GM23338 (cell line): ENCODE results near the gene MGAT4B. TPM values are rescaled to one million over a fixed set of nuclear protein-coding genes. Genes with fewer than 3 reads are reported as not detected.

Experiments used
- ATAC-seq: fragments of 200-7000 bp; cut with Tn5 transposase; 3 replicates; pipeline ENCODE4 v1.9.1; 2020
- DNase-seq: peaks from one replicate; pipeline ENCODE4 v3.0.0-alpha.2; 2015; ENCODE audit warnings: low spot score
- H2AFZ ChIP-seq: fragments of 200-600 bp; sonication (generic); 2 replicates; pipeline ENCODE4 v1.8.0; 2016; ENCODE audit warnings: antibody characterized with exemption, mild to moderate bottlenecking, moderate library complexity
- H3F3A ChIP-seq: fragments of 200-600 bp; sonication (generic); replicated peaks from 2 replicates; pipeline ENCODE4 v1.8.0; 2017; ENCODE audit warnings: antibody characterized with exemption, mixed run types, low read depth
- H3K27ac ChIP-seq: fragments of 200-600 bp; sonication (generic); 2 replicates; pipeline ENCODE4 v1.6.1; 2016; ENCODE audit warnings: low read depth
- H3K27me3 ChIP-seq: fragments of 200-600 bp; sonication (generic); 2 replicates; pipeline ENCODE4 v1.8.0; 2016; ENCODE audit warnings: mild to moderate bottlenecking, mixed run types, moderate library complexity; ENCODE audit not compliant: insufficient read depth
- H3K36me3 ChIP-seq: fragments of 200-600 bp; sonication (generic); 2 replicates; pipeline ENCODE4 v1.8.0; 2016; ENCODE audit warnings: mild to moderate bottlenecking; ENCODE audit not compliant: insufficient read depth
- H3K4me1 ChIP-seq: fragments of 200-600 bp; sonication (generic); 2 replicates; pipeline ENCODE4 v1.8.0; 2016; ENCODE audit warnings: mild to moderate bottlenecking, moderate library complexity; ENCODE audit not compliant: insufficient read depth
- H3K4me2 ChIP-seq: fragments of 200-600 bp; sonication (generic); 2 replicates; pipeline ENCODE4 v1.7.1; 2017; ENCODE audit warnings: mixed run types
- H3K4me3 ChIP-seq: fragments of 200-600 bp; sonication (generic); 2 replicates; pipeline ENCODE4 v1.6.1; 2016; ENCODE audit warnings: mixed run types
- H3K79me2 ChIP-seq: fragments of 200-600 bp; sonication (generic); replicated peaks from 2 replicates; pipeline ENCODE4 v1.8.0; 2017; ENCODE audit warnings: mild to moderate bottlenecking; ENCODE audit not compliant: insufficient read depth
- H3K9me2 ChIP-seq: fragments of 200-600 bp; sonication (generic); 2 replicates; pipeline ENCODE4 v1.8.0; 2017; ENCODE audit not compliant: insufficient read depth
- H4K20me1 ChIP-seq: fragments of 200-600 bp; sonication (generic); replicated peaks from 2 replicates; pipeline ENCODE4 v1.8.0; 2017; ENCODE audit warnings: mild to moderate bottlenecking; ENCODE audit not compliant: insufficient read depth
- H3K27ac Mint-ChIP-seq: 2 replicates; pipeline ENCODE4 v1.8.0; 2020; ENCODE audit warnings: inconsistent platforms, mild to moderate bottlenecking, moderate library complexity, mixed read lengths
- H3K27me3 Mint-ChIP-seq: 3 replicates; pipeline ENCODE4 v1.8.0; 2022; ENCODE audit warnings: low read depth, mild to moderate bottlenecking, moderate library complexity, mixed read lengths, inconsistent platforms; ENCODE audit not compliant: insufficient read depth, poor library complexity
- H3K36me3 Mint-ChIP-seq: 3 replicates; pipeline ENCODE4 v1.8.0; 2021; ENCODE audit warnings: low read depth, mild to moderate bottlenecking, inconsistent platforms, moderate library complexity, mixed read lengths
- H3K4me1 Mint-ChIP-seq: 3 replicates; pipeline ENCODE4 v1.8.0; 2020; ENCODE audit warnings: mild to moderate bottlenecking, inconsistent platforms, mixed read lengths
- H3K4me3 Mint-ChIP-seq: 3 replicates; pipeline ENCODE4 v1.8.0; 2021; ENCODE audit warnings: moderate library complexity, mild to moderate bottlenecking, inconsistent platforms, mixed read lengths
- H3K9me3 Mint-ChIP-seq: 3 replicates; pipeline ENCODE4 v1.8.0; 2020; ENCODE audit warnings: moderate library complexity, mild to moderate bottlenecking, inconsistent platforms, mixed read lengths
- CREB1 ChIP-seq: fragments of 250-450 bp; sonication (Bioruptor Pico); IDR thresholded peaks from 2 replicates; pipeline ENCODE4 v1.5.0; 2020; ENCODE audit warnings: low read depth, mild to moderate bottlenecking, moderate library complexity
- EZH2phosphoT487 ChIP-seq: fragments of 200-600 bp; sonication (generic); IDR thresholded peaks from one replicate; pipeline ENCODE4 v1.8.1; 2018; ENCODE audit warnings: antibody characterized with exemption; ENCODE audit not compliant: unreplicated experiment
- JUNB ChIP-seq: IDR thresholded peaks from one replicate; pipeline ENCODE4 v1.6.1; 2016; ENCODE audit warnings: antibody characterized with exemption; ENCODE audit not compliant: unreplicated experiment
- NANOG ChIP-seq: IDR thresholded peaks from 2 replicates; pipeline ENCODE4 v1.6.1; 2016; ENCODE audit warnings: antibody characterized with exemption, borderline replicate concordance
- POLR2AphosphoS5 ChIP-seq: IDR thresholded peaks from 2 replicates; pipeline ENCODE4 v1.6.1; 2016; ENCODE audit warnings: antibody characterized with exemption, low read depth
- STAT1 ChIP-seq: IDR thresholded peaks from one replicate; pipeline ENCODE4 v1.6.1; 2016; ENCODE audit warnings: antibody characterized with exemption; ENCODE audit not compliant: unreplicated experiment
- ZNF114 ChIP-seq: fragments of 250-450 bp; sonication (Bioruptor Pico); IDR thresholded peaks from 2 replicates; pipeline ENCODE4 v1.5.0; 2020; ENCODE audit warnings: mild to moderate bottlenecking, moderate library complexity
- ZNF331 ChIP-seq: fragments of 250-450 bp; sonication (Bioruptor Pico); IDR thresholded peaks from 2 replicates; pipeline ENCODE4 v1.5.0; 2020; ENCODE audit warnings: low read depth, mild to moderate bottlenecking, moderate library complexity
- polyA plus RNA-seq: library from polyadenylated mRNA; unstranded; fragments of >200 nt; fragmentation: Nextera tagmentation; extraction: Ambion mirVana; gene quantifications from 2 replicates; pipeline ENCODE4 v1.2.1, GENCODE V29; 2016
- total RNA-seq: library from RNA; depleted of rRNA; stranded (reverse); fragments of >200 nt; shearing (Covaris generic); gene quantifications from 2 replicates; pipeline ENCODE4 v1.2.3, GENCODE V29; 2014
- TF ChIP-seq, protein P1 (sequence below): IDR thresholded peaks from 2 replicates; pipeline ENCODE4 v1.6.1; 2016; ENCODE audit warnings: antibody characterized with exemption
- TF ChIP-seq, protein P2 (sequence below): fragments of 250-450 bp; sonication (Bioruptor Pico); IDR thresholded peaks from 2 replicates; pipeline ENCODE4 v1.5.0; 2020; ENCODE audit warnings: mild to moderate bottlenecking, moderate library complexity
- TF ChIP-seq, protein P3 (sequence below), 2 experiments: fragments of 200-600 bp in 1 of 2; sonication (generic) in 1 of 2; conservative IDR thresholded peaks; 2 replicates each; pipeline versions ENCODE4 v1.5.1 to v1.6.1; 2016 to 2017; ENCODE audit warnings: antibody characterized with exemption in 2 of 2, low read depth in 2 of 2, mild to moderate bottlenecking in 2 of 2, moderate library complexity in 1 of 2

MGAT4B gene
- total and polyA plus RNA-seq, 2 experiments from 2014 or later = 32.3 to 101 TPM

DNA sequence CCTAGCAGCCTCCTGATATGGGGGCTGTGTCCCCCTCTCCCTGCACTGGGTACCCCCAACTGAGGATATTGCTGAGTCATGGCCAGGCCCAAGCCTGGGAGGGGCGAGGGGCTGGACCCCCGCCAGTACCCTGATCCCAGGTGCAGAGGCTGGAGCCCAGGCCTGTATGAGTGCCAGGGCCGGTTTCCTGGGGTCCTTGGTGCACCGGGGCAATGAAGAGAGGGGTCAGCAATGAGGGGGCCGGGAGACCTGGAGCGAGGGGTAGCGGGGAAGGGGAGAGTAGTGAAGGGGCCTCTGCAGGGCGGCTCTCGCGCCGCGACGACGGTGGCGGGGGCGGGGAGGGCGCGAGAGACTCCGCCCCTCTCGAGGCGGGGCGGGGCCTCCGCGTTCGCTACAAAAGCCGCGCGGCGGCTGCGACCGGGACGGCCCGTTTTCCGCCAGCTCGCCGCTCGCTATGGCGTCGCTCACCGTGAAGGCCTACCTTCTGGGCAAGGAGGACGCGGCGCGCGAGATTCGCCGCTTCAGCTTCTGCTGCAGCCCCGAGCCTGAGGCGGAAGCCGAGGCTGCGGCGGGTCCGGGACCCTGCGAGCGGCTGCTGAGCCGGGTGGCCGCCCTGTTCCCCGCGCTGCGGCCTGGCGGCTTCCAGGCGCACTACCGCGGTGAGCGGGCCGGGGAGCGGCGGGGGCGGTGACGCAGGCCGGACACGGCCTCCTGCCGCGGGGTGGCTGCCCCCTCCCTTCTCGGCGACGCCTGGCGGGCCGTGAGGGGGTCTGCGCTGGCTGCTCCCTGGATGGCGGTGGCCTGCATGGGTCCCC lies 14.0 kb upstream of the MGAT4B start, which contains the start of gene SQSTM1:
TSS of gene SQSTM1 (plus strand) at position 423 of the 815 bp plus-strand sequence. CDS start at position 455, 32 bp downstream.
- peak within 1 kb of the TSS; percentile 92 for H3K4me3 ChIP-seq
- H3K4me3 Mint-ChIP-seq = peak within 1 kb of the TSS; percentile 92
- H3K27me3 ChIP-seq = peaks cover 12% of the 10 kb centered on the region; the same call in 1 of the 2 replicates
- peak within 1 kb of the TSS; percentile 76; the same call in 1 of the 2 replicates for H3K27ac ChIP-seq
- H3K27ac Mint-ChIP-seq = peak within 1 kb of the TSS; percentile 85
- no peaks in the 10 kb centered on the region for H3K9me2 ChIP-seq
- H3F3A ChIP-seq = peaks cover 40% of the 10 kb centered on the region
- ATAC-seq (peak; percentile 16), DNase-seq (peak; percentile 80)
- no peaks in the 10 kb centered on the region for H3K9me3 Mint-ChIP-seq
- H2AFZ ChIP-seq = no peak within 1 kb of the TSS
- TF ChIP-seq POLR2AphosphoS5 (peak; percentile 99), JUNB (no peak), ZNF331 (CRISPR knock-in tag) (no peak), EZH2phosphoT487 (no peak)
- peaks cover 43% of the 10 kb centered on the region for H3K36me3 Mint-ChIP-seq
- H3K4me1 ChIP-seq = peaks cover 31% of the 10 kb centered on the region
- peaks cover 21% of the 10 kb centered on the region for H3K79me2 ChIP-seq
- H3K4me2 ChIP-seq = peak within 1 kb of the TSS; percentile 98
- peaks cover 32% of the 10 kb centered on the region for H3K4me1 Mint-ChIP-seq
- H4K20me1 ChIP-seq = peaks cover 11% of the 10 kb centered on the region
- peaks cover 34% of the 10 kb centered on the region for H3K27me3 Mint-ChIP-seq
- peaks cover 18% of the 10 kb centered on the region for H3K36me3 ChIP-seq

DNA sequence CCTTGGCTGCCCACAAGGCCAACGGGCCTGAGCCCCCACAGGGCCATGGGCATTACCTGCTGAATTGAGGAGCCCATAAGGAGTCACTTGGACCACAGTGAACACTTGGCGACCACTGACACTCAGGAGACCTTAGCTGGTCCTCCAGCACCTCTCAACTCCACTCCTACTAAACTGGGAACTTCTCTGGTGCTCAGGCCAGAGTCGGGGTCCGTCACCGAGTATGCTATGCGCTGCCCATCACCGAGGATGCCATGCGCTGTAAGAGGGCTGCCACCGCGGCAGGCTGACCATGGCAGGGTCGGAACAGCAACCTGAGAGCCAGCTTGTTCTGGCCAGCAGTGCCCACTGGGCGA lies 13.4 kb upstream of the MGAT4B start:
- Histone ChIP-seq H3K4me2 (peak overlapping the region; percentile 98), H3K27me3 (peaks cover 12% of the 10 kb centered on the region; the same call in 1 of the 2 replicates), H3K4me1 (peaks cover 31% of the 10 kb centered on the region), H3K4me3 (peak overlapping the region; percentile 92), H4K20me1 (peaks cover 11% of the 10 kb centered on the region), H3K79me2 (peaks cover 21% of the 10 kb centered on the region), H3F3A (peaks cover 34% of the 10 kb centered on the region), H3K36me3 (peaks cover 13% of the 10 kb centered on the region), H3K9me2 (no peaks in the 10 kb centered on the region), H2AFZ (no peak overlapping the region), H3K27ac (no peak overlapping the region)
- peaks cover 32% of the 10 kb centered on the region for H3K4me1 Mint-ChIP-seq
- peaks cover 38% of the 10 kb centered on the region for H3K36me3 Mint-ChIP-seq
- ATAC-seq (no peak), DNase-seq (no peak)
- H3K4me3 Mint-ChIP-seq = peak overlapping the region; percentile 63
- no peaks in the 10 kb centered on the region for H3K9me3 Mint-ChIP-seq
- H3K27ac Mint-ChIP-seq = peak overlapping the region; percentile 82
- peaks cover 37% of the 10 kb centered on the region for H3K27me3 Mint-ChIP-seq
- TF ChIP-seq CREB1 (no peak), JUNB (no peak), ZNF114 (CRISPR knock-in tag) (no peak), NANOG (no peak), EZH2phosphoT487 (no peak), ZNF331 (CRISPR knock-in tag) (no peak), STAT1 (no peak), POLR2AphosphoS5 (no peak)
- TF ChIP-seq, protein P1, sequence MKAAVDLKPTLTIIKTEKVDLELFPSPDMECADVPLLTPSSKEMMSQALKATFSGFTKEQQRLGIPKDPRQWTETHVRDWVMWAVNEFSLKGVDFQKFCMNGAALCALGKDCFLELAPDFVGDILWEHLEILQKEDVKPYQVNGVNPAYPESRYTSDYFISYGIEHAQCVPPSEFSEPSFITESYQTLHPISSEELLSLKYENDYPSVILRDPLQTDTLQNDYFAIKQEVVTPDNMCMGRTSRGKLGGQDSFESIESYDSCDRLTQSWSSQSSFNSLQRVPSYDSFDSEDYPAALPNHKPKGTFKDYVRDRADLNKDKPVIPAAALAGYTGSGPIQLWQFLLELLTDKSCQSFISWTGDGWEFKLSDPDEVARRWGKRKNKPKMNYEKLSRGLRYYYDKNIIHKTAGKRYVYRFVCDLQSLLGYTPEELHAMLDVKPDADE = no peak
- TF ChIP-seq, protein P2, sequence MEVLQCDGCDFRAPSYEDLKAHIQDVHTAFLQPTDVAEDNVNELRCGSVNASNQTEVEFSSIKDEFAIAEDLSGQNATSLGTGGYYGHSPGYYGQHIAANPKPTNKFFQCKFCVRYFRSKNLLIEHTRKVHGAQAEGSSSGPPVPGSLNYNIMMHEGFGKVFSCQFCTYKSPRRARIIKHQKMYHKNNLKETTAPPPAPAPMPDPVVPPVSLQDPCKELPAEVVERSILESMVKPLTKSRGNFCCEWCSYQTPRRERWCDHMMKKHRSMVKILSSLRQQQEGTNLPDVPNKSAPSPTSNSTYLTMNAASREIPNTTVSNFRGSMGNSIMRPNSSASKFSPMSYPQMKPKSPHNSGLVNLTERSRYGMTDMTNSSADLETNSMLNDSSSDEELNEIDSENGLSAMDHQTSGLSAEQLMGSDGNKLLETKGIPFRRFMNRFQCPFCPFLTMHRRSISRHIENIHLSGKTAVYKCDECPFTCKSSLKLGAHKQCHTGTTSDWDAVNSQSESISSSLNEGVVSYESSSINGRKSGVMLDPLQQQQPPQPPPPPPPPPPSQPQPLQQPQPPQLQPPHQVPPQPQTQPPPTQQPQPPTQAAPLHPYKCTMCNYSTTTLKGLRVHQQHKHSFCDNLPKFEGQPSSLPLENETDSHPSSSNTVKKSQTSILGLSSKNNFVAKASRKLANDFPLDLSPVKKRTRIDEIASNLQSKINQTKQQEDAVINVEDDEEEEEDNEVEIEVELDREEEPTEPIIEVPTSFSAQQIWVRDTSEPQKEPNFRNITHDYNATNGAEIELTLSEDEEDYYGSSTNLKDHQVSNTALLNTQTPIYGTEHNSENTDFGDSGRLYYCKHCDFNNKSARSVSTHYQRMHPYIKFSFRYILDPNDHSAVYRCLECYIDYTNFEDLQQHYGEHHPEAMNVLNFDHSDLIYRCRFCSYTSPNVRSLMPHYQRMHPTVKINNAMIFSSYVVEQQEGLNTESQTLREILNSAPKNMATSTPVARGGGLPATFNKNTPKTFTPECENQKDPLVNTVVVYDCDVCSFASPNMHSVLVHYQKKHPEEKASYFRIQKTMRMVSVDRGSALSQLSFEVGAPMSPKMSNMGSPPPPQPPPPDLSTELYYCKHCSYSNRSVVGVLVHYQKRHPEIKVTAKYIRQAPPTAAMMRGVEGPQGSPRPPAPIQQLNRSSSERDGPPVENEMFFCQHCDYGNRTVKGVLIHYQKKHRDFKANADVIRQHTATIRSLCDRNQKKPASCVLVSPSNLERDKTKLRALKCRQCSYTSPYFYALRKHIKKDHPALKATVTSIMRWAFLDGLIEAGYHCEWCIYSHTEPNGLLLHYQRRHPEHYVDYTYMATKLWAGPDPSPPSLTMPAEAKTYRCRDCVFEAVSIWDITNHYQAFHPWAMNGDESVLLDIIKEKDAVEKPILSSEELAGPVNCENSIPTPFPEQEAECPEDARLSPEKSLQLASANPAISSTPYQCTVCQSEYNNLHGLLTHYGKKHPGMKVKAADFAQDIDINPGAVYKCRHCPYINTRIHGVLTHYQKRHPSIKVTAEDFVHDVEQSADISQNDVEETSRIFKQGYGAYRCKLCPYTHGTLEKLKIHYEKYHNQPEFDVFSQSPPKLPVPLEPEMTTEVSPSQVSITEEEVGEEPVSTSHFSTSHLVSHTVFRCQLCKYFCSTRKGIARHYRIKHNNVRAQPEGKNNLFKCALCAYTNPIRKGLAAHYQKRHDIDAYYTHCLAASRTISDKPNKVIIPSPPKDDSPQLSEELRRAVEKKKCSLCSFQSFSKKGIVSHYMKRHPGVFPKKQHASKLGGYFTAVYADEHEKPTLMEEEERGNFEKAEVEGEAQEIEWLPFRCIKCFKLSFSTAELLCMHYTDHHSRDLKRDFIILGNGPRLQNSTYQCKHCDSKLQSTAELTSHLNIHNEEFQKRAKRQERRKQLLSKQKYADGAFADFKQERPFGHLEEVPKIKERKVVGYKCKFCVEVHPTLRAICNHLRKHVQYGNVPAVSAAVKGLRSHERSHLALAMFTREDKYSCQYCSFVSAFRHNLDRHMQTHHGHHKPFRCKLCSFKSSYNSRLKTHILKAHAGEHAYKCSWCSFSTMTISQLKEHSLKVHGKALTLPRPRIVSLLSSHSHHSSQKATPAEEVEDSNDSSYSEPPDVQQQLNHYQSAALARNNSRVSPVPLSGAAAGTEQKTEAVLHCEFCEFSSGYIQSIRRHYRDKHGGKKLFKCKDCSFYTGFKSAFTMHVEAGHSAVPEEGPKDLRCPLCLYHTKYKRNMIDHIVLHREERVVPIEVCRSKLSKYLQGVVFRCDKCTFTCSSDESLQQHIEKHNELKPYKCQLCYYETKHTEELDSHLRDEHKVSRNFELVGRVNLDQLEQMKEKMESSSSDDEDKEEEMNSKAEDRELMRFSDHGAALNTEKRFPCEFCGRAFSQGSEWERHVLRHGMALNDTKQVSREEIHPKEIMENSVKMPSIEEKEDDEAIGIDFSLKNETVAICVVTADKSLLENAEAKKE (CRISPR knock-in tag) = no peak
- TF ChIP-seq, protein P3, sequence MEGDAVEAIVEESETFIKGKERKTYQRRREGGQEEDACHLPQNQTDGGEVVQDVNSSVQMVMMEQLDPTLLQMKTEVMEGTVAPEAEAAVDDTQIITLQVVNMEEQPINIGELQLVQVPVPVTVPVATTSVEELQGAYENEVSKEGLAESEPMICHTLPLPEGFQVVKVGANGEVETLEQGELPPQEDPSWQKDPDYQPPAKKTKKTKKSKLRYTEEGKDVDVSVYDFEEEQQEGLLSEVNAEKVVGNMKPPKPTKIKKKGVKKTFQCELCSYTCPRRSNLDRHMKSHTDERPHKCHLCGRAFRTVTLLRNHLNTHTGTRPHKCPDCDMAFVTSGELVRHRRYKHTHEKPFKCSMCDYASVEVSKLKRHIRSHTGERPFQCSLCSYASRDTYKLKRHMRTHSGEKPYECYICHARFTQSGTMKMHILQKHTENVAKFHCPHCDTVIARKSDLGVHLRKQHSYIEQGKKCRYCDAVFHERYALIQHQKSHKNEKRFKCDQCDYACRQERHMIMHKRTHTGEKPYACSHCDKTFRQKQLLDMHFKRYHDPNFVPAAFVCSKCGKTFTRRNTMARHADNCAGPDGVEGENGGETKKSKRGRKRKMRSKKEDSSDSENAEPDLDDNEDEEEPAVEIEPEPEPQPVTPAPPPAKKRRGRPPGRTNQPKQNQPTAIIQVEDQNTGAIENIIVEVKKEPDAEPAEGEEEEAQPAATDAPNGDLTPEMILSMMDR (conservative IDR thresholded peaks at IDR 0.05; ENCODE audit: low read depth in 2 of 2) = no peak
